NCI-H2227 (cell line): Measurements from ENCODE around the gene TXNDC17.
"Not testable (repeated sequence)": the region's sequence is repeated elsewhere in the genome, so short reads cannot be mapped to it uniquely, and the experiment has no call there.

Source experiments
- DNase-seq: peaks from one replicate; lab custom pipeline; 2025; ENCODE audit not compliant: unreplicated experiment; lab: John Stamatoyannopoulos, UW

Gene TXNDC17

DNA sequence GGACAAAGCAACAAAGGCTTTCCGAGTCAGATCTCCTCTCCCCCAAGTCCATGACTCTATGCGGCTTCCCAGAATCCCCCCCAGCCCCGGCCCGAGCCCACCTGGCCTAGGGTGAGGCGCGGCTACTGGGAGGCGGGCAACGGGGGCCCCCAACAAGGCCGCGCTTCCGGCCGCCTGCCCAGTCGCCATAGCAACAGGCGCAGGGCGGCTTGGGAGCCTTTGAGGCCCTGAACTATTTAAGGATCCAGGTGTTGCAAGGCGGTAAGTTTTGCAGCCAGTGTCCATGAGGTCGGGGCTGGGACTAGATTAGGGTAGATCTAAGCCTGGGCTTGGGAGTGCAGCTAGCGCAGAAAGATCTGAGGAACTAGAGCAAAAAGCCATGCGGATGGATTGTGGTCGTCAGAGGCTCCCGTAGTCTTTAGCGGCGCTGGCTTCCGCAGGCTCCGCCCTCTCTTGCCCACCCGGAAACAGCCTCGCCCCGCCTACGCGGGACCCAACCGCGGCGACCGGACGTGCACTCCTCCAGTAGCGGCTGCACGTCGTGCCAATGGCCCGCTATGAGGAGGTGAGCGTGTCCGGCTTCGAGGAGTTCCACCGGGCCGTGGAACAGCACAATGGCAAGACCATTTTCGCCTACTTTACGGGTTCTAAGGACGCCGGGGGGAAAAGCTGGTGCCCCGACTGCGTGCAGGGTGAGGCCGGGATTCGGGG lies at the start of gene TXNDC17, which contains the start of gene KIAA0753:
Gene TXNDC17, plus strand, starts transcription at position 525 of the 711 bp plus-strand sequence. Its CDS starts 23 bp downstream, at position 548.
Gene KIAA0753, minus strand, starts transcription at position 176 of the 711 bp plus-strand sequence. CDS start 5,608 bp downstream, outside the sequence.
- DNase-seq, result peak; percentile 89

DNA sequence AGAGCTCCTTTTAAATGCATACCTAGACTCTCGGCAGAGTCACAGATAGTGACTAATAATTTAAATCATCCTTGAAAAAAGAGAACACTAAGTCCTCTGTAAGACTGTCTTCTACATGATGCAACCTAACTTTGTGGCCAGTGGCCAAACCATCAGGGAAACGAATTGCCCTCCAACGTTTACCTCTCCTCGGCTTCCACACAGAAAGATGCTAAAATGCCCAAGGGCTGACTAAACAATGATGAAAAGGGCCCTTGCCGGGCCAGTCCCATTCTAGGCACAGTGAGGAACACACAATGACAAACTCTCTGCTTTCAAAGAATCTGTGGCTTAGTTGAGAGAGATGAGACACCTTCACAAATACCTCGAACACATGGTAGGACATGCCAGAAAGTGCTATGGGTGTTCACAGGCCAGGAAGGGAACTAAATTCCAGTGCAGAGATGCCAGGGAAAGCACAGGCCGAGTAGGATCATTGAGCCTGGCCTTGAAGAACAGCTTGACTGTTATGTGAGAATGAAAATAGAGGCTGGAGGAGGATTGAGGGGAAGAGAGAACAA lies 49.2 kb upstream of the TXNDC17 start:
- no peak for DNase-seq

DNA sequence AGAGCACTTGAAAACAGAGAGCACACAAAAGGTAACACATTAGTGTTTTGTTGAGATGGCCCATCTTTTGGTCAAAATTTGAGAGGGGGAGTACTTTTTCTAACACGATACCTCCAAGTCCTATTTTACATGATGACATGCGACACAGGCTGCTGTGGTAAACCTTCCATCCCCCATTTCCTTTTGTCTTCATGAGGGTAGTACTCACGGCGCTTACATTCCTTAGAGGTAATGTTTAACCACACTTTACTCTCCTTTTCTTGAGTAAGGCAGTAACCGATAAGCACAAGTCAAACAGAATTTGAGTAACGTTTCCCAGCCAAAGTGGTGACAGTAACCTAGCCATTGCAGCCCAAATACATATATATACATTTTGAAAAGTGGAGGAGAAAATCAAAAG lies 48.7 kb upstream of the TXNDC17 start:
- DNase-seq, result no peak

- not testable (repeated sequence) for DNase-seq
Measured at GRCh38 chr17:6593371-6593770, 47.5 kb upstream of the TXNDC17 start.

GRCh38 chr17:6596081-6596480 lies 44.8 kb upstream of the TXNDC17 start:
- DNase-seq, result no peak

DNA sequence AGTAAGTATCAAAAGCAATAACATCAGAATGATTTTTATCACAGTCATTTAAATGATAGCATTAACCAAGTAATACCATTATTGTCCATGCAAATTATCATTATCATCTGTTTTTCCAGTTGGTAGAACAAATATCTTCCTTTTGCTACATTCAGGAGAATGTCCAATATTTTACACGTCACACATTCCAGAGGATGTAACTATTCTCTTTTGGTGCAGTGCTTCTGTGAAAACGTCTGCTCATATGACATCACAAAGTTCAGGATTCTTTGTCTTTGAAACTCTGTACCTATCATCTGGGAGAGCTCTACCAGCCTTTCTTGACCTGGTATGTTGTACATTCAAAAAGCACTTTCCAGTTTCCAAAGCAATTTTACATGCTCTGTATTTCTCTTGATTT lies 44.3 kb upstream of the TXNDC17 start:
- no peak for DNase-seq

DNA sequence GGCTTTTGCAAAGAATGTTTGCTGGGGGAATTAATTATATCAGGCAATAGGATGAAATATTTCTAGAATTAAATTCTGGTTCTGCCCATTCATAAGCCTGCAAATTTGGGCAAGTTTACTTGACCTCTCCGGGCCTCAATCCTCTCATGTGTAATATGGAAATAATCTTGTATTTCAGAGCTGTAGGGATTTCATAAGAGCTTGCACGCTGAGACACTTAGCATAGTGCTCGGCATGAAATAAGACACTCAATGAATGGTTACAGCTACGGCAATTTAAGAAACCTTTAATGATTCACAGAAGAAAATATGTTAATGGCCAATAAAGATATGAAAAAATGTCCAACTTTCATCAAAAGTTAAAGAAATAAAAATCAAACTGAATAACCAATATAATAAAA lies 43.9 kb upstream of the TXNDC17 start:
- no peak for DNase-seq

- DNase-seq, result no peak
Measured at GRCh38 chr17:6597727-6598126, 43.1 kb upstream of the TXNDC17 start.

- DNase-seq, result no peak
Measured at GRCh38 chr17:6599364-6599763, 41.5 kb upstream of the TXNDC17 start.

DNA sequence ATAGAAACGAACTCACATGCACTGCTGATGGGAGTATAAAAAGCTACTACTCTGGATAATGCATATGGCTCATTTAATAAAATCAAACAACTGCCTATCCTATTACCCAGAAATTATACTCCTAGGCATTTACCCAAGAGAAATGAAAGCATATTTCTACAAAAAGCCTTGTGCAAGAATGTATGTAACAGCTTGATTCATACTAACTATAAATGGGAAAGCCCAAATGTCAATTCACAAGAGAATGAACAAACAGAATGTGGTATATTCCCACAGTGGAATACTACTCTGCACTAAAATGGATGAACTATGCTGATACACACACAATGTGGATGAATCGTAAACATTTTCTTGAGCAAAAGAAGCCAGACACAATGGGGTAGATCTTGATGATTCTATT lies 38.7 kb upstream of the TXNDC17 start:
- no peak for DNase-seq

DNA sequence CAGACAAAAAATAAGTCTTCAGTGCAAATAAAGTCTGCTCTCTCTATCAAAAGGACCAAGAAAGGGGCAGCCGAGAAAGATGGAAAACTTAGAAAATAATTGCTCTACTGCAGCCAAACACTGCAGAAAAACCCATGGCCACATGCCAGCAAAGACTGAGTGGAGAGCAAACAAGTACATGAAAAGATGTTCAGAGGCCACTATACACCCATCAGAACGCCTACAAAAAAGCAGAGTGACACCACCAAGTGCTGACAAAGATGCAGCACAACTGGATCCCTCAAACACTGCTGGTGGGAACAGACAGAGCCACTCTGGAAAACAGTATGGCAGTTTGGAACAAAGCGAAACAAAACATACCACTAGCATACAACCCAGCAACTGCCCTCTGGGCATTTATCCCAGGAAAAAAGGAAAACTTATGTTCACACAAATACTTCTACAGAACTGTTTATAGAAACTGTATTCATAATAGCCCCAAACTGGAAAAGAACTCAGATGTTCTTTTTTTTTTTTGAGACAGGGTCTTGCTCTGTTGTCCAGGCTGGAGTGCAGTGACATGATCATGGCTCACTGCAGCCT lies 37.0 kb upstream of the TXNDC17 start:
- no peak for DNase-seq

- DNase-seq, result no peak
Measured at GRCh38 chr17:6605142-6605541, 35.7 kb upstream of the TXNDC17 start.

DNA sequence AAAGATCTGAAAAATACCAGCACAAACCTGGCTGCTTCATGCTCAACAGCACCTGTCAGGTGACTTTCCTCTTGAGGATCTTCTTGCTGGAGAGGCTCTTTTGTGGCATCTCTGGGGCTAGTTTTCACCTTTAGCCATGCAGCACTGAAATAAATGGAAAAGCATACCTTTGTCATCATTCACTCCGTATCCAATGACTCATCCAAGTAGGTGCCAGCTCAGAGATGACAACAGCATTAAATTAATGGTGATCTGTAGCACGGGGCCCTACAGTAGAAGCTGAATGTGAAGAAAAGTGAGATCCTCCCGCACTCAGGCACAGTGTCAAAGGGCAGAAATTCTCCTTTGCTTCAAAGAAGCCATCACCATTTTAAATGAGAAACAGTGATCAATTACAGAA lies 32.5 kb upstream of the TXNDC17 start:
- no peak for DNase-seq

- no peak for DNase-seq
Measured at GRCh38 chr17:6610011-6610410, 30.8 kb upstream of the TXNDC17 start.

DNA sequence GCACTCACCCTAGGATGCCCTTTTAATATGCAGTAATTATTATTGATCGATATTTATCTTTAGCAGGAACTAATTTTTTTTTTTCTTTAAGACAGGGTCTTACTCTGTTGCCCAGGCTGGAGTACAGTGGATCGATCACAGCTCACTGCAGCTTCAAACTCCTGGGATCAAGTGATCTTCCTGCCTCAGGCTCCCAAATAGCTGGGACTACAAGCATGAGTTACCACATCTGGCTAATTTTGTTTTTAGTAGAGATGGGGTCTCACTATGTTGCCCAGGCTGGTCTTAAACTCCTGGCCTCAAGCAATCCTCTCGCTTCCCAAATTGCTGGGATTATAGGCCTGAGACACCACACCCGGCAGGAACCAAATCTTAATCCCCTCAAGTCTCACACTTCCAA lies 29.6 kb upstream of the TXNDC17 start:
- no peak for DNase-seq

DNA sequence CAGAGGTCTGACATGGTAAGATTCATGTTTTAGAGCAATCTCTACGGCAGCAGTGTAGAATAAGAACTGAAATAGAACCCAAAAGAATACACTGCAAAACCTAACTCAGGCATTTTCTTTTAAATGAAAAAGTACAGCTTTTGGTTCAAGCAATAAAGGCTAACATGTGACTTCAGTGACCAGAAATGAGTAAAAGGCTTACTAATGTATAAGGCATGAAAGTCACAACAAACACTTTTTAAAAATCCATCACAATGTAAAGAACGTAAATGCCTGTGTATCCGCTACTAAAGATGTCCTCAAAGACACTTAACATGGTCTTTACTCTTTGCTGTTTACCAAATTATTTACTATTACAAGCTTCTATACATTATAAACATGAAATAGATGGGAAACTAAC lies 16.9 kb upstream of the TXNDC17 start:
- DNase-seq, result no peak

GRCh38 chr17:6626616-6627015 lies 14.2 kb upstream of the TXNDC17 start:
- no peak for DNase-seq

- DNase-seq, result no peak
Measured at GRCh38 chr17:6627019-6627418, 13.8 kb upstream of the TXNDC17 start.

GRCh38 chr17:6630390-6630789 lies 10.5 kb upstream of the TXNDC17 start:
- no peak for DNase-seq

DNA sequence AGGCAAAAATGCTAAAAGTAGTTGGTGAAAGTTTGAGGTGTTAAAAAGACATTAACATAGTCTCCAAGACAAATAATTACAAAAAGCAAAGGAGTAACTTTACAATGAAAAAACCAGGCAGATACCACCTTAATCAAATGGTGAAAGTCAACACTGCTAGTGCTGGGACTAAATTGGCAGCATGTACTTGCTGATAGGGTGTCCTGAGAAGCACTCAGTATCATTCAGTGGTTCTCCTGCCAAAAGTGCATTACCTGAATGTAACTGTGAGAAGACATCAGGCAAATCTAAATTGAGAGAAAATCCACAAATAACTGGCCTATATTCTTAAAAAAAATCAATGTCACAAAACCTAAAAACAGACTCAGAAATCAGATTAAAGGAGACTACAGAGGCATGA lies 8.3 kb upstream of the TXNDC17 start:
- no peak for DNase-seq

- DNase-seq, result no peak
Measured at GRCh38 chr17:6633263-6633662, 7.6 kb upstream of the TXNDC17 start.

DNA sequence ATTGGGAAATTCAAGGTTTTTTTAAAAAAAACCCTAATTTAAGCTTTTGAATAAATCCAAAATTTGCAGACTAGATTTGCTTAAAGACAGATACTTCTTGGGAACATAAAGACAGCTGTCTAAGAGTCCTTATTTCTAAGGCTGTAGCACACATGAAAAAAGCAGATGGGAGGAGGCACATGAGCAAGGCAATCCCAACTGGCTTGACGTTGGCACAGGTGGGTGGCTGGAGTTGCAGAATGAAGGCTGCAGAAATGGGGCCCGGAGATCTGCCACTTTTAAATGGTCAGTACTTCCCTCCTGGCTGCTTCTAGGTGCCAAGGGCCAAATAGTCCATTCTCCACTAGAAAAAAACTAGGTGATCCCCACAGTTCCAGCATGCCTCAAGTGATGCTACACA lies 4.8 kb upstream of the TXNDC17 start:
- DNase-seq, result no peak
